H9 (cell line): ENCODE results near the gene FNDC3B. TPM values are rescaled to one million over a fixed set of nuclear protein-coding genes. Genes with fewer than 3 reads are reported as not detected.

Experiments used
- DNase-seq: peaks from one replicate; pipeline ENCODE4 v3.0.0-alpha.2; 2017
- H2AFZ ChIP-seq: one replicate; pipeline ENCODE4 v1.6.1; 2013; ENCODE audit warnings: mild to moderate bottlenecking, low read length, control low read depth, moderate library complexity
- H2AK5ac ChIP-seq: 2 replicates; pipeline ENCODE4 v1.6.1; 2013; ENCODE audit warnings: low read length, control low read depth, mixed read lengths; ENCODE audit not compliant: insufficient read length
- H2BK120ac ChIP-seq: one replicate; pipeline ENCODE4 v1.6.1; 2013; ENCODE audit warnings: low read depth, mild to moderate bottlenecking, low read length, control low read depth, inconsistent platforms; ENCODE audit not compliant: poor library complexity, severe bottlenecking
- H2BK12ac ChIP-seq: 2 replicates; pipeline ENCODE4 v1.6.1; 2013; ENCODE audit warnings: low read length, control low read depth, mixed read lengths, low read depth; ENCODE audit not compliant: insufficient read length
- H2BK15ac ChIP-seq: 2 replicates; pipeline ENCODE4 v1.6.1; 2013; ENCODE audit warnings: low read depth, low read length, control low read depth
- H2BK20ac ChIP-seq: one replicate; pipeline ENCODE4 v1.6.1; 2013; ENCODE audit warnings: low read depth, mild to moderate bottlenecking, low read length, control low read depth, inconsistent platforms; ENCODE audit not compliant: poor library complexity, severe bottlenecking
- H2BK5ac ChIP-seq: 2 replicates; pipeline ENCODE4 v1.6.1; 2013; ENCODE audit warnings: low read length, control low read depth, mixed read lengths; ENCODE audit not compliant: insufficient read length
- H3K14ac ChIP-seq: 2 replicates; pipeline ENCODE4 v1.6.1; 2013; ENCODE audit warnings: low read length, control low read depth; ENCODE audit not compliant: insufficient read depth
- H3K18ac ChIP-seq: 2 replicates; pipeline ENCODE4 v1.6.1; 2013; ENCODE audit warnings: low read depth, mild to moderate bottlenecking, mixed read lengths, low read length, control low read depth; ENCODE audit not compliant: insufficient read length
- H3K23ac ChIP-seq: 2 replicates; pipeline ENCODE4 v1.6.1; 2013; ENCODE audit warnings: low read length, control low read depth, mixed read lengths, low read depth; ENCODE audit not compliant: insufficient read length
- H3K23me2 ChIP-seq: 2 replicates; pipeline ENCODE4 v1.6.1; 2013; ENCODE audit warnings: low read depth, mild to moderate bottlenecking, mixed read lengths, low read length, control low read depth; ENCODE audit not compliant: insufficient read length, poor library complexity, severe bottlenecking
- H3K27ac ChIP-seq: 2 replicates; pipeline ENCODE4 v1.5.1; 2013; ENCODE audit warnings: low read length, control low read depth, mixed read lengths, low read depth; ENCODE audit not compliant: insufficient read length
- H3K27me3 ChIP-seq: 2 replicates; pipeline ENCODE4 v1.6.1; 2013; ENCODE audit warnings: low read length, control low read depth, inconsistent platforms; ENCODE audit not compliant: insufficient read depth
- H3K4ac ChIP-seq: 2 replicates; pipeline ENCODE4 v1.6.1; 2013; ENCODE audit warnings: low read depth, mild to moderate bottlenecking, control low read depth, inconsistent platforms, low read length, moderate library complexity
- H3K4me1 ChIP-seq: 2 replicates; pipeline ENCODE4 v1.6.1; 2013; ENCODE audit warnings: low read length, control low read depth, inconsistent platforms; ENCODE audit not compliant: insufficient read depth
- H3K4me2 ChIP-seq: 2 replicates; pipeline ENCODE4 v1.6.1; 2013; ENCODE audit warnings: low read length, control low read depth, mixed read lengths; ENCODE audit not compliant: insufficient read length, insufficient read depth
- H3K56ac ChIP-seq: 2 replicates; pipeline ENCODE4 v1.6.1; 2013; ENCODE audit warnings: low read depth, mild to moderate bottlenecking, mixed read lengths, low read length, control low read depth; ENCODE audit not compliant: insufficient read length
- H3K79me1 ChIP-seq: 2 replicates; pipeline ENCODE4 v1.6.1; 2013; ENCODE audit warnings: low read depth, mild to moderate bottlenecking, moderate library complexity, low read length, control low read depth, inconsistent platforms; ENCODE audit not compliant: insufficient read depth, poor library complexity, severe bottlenecking
- H3K79me2 ChIP-seq: 2 replicates; pipeline ENCODE4 v1.6.1; 2013; ENCODE audit warnings: low read length, control low read depth, inconsistent platforms; ENCODE audit not compliant: insufficient read depth
- H3K9ac ChIP-seq: 2 replicates; pipeline ENCODE4 v1.6.1; 2013; ENCODE audit warnings: low read length, control low read depth, mixed read lengths; ENCODE audit not compliant: insufficient read length; ENCODE audit errors: extremely low read depth
- H3K9me3 ChIP-seq: one replicate; pipeline ENCODE4 v1.6.1; 2013; ENCODE audit warnings: low read depth, low read length, inconsistent platforms; ENCODE audit not compliant: control insufficient read depth
- H3T11ph ChIP-seq: one replicate; pipeline ENCODE4 v1.6.1; 2013; ENCODE audit warnings: mild to moderate bottlenecking, low read length, control low read depth, inconsistent platforms
- H4K20me1 ChIP-seq: one replicate; pipeline ENCODE4 v1.6.1; 2013; ENCODE audit not compliant: control insufficient read depth, insufficient read length, insufficient read depth
- H4K5ac ChIP-seq: 2 replicates; pipeline ENCODE4 v1.6.1; 2013; ENCODE audit warnings: low read depth, mild to moderate bottlenecking, mixed read lengths, low read length, control low read depth; ENCODE audit not compliant: insufficient read length
- H4K8ac ChIP-seq: replicated peaks from 2 replicates; pipeline ENCODE4 v1.6.1; 2013; ENCODE audit warnings: low read length, control low read depth, mixed read lengths, low read depth; ENCODE audit not compliant: insufficient read length
- H4K91ac ChIP-seq: 2 replicates; pipeline ENCODE4 v1.6.1; 2013; ENCODE audit warnings: low read depth, mild to moderate bottlenecking, moderate library complexity, mixed read lengths, low read length, control low read depth; ENCODE audit not compliant: insufficient read length
- H3K27ac Mint-ChIP-seq, 3 experiments: 2 replicates in 2 of 3; 3 replicates in 1 of 3; pipeline ENCODE4 v1.8.0; 2020 to 2021; ENCODE audit warnings: mixed read lengths in 3 of 3, mild to moderate bottlenecking in 1 of 3, moderate library complexity in 1 of 3
- H3K27me3 Mint-ChIP-seq: 2 replicates; pipeline ENCODE4 v1.8.0; 2021; ENCODE audit warnings: low read depth, mild to moderate bottlenecking, moderate library complexity, mixed read lengths
- H3K36me3 Mint-ChIP-seq, 3 experiments: 2 replicates in 2 of 3; 3 replicates in 1 of 3; pipeline ENCODE4 v1.8.0; 2020 to 2021; ENCODE audit warnings: low read depth in 3 of 3, mixed read lengths in 3 of 3; ENCODE audit not compliant: insufficient read depth in 1 of 3
- H3K4me1 Mint-ChIP-seq, 2 experiments: 2 replicates each; pipeline ENCODE4 v1.8.0; 2020; ENCODE audit warnings: mixed read lengths in 2 of 2
- H3K4me3 Mint-ChIP-seq, 2 experiments: 2 replicates in 1 of 2; 3 replicates in 1 of 2; pipeline ENCODE4 v1.8.0; 2020 to 2021; ENCODE audit warnings: mild to moderate bottlenecking in 2 of 2, mixed read lengths in 2 of 2, moderate library complexity in 1 of 2
- H3K9me3 Mint-ChIP-seq, 2 experiments: 2 replicates in 1 of 2; 3 replicates in 1 of 2; pipeline ENCODE4 v1.8.0; 2020; ENCODE audit warnings: mild to moderate bottlenecking in 2 of 2, mixed read lengths in 2 of 2, moderate library complexity in 1 of 2
- WGBS: extraction: QIAGEN DNeasy Blood & Tissue Kit; methylation state at CpG from one replicate; pipeline ENCODE4 v1.1.7; 2013; ENCODE audit warnings: missing lambda C conversion rate, low lambda C conversion rate, mixed read lengths; ENCODE audit not compliant: insufficient read length; ENCODE audit errors: extremely low coverage; 5-methylcytosine and 5-hydroxymethylcytosine counted together
- total RNA-seq: library from RNA; stranded (reverse); gene quantifications from 2 replicates; pipeline ENCODE4 v1.2.1, GENCODE V29; 2021
- TF ChIP-seq, protein P1 (sequence below): fragments of 200-600 bp; sonication (generic); conservative IDR thresholded peaks from 3 replicates; pipeline ENCODE4 v1.8.0; 2021; ENCODE audit warnings: antibody characterized with exemption, mild to moderate bottlenecking

FNDC3B gene
- total RNA-seq, 1 experiment from 2014 or later, result 43.8 TPM

GRCh38 chr3:172370419-172370818, 331.0 kb downstream of the FNDC3B start:
- Mint-ChIP-seq H3K27ac (no peak overlapping the region), H3K4me3 (no peak overlapping the region), H3K4me1 (peaks cover 9 to 18% of the 10 kb centered on the region in 2 experiments), H3K36me3 (peaks cover 6 to 18% (median 12%) of the 10 kb centered on the region in 3 experiments; a peak in 6 of 7 replicates), H3K27me3 (no peaks in the 10 kb centered on the region), H3K9me3 (no peaks in the 10 kb centered on the region)
- Histone ChIP-seq H3K4me2 (no peak overlapping the region), H3K23me2 (no peaks in the 10 kb centered on the region), H3K79me1 (no peaks in the 10 kb centered on the region), H3K27me3 (no peaks in the 10 kb centered on the region), H2AFZ (no peak overlapping the region), H4K20me1 (no peaks in the 10 kb centered on the region), H3K56ac (no peak overlapping the region), H3K4me1 (0 out of 2 replicates have a peak, but pooled peaks cover 2% of the 10 kb centered on the region), H2AK5ac (no peak overlapping the region), H3K79me2 (no peaks in the 10 kb centered on the region), H3K4ac (no peak overlapping the region), H3K9ac (no peak overlapping the region), H3T11ph (no peak overlapping the region), H3K18ac (no peak overlapping the region), H2BK20ac (no peak overlapping the region), H3K14ac (no peak overlapping the region), H3K23ac (no peak overlapping the region), H2BK15ac (no peak overlapping the region), H3K9me3 (no peaks in the 10 kb centered on the region), H2BK12ac (no peak overlapping the region), H4K5ac (no peak overlapping the region), H3K27ac (no peak overlapping the region), H2BK120ac (no peak overlapping the region), H4K91ac (no peak overlapping the region), H2BK5ac (no peak overlapping the region), H4K8ac (no peak overlapping the region)
- DNase-seq, result no peak
- TF ChIP-seq, protein P1, sequence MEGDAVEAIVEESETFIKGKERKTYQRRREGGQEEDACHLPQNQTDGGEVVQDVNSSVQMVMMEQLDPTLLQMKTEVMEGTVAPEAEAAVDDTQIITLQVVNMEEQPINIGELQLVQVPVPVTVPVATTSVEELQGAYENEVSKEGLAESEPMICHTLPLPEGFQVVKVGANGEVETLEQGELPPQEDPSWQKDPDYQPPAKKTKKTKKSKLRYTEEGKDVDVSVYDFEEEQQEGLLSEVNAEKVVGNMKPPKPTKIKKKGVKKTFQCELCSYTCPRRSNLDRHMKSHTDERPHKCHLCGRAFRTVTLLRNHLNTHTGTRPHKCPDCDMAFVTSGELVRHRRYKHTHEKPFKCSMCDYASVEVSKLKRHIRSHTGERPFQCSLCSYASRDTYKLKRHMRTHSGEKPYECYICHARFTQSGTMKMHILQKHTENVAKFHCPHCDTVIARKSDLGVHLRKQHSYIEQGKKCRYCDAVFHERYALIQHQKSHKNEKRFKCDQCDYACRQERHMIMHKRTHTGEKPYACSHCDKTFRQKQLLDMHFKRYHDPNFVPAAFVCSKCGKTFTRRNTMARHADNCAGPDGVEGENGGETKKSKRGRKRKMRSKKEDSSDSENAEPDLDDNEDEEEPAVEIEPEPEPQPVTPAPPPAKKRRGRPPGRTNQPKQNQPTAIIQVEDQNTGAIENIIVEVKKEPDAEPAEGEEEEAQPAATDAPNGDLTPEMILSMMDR, result no peak
- no CpG with 5 or more reads among the region's 3 CpGs for WGBS
